IMR-90 (cell line): ENCODE measurements around the gene HIVEP3. TPM values are rescaled to one million over a fixed set of nuclear protein-coding genes. Genes with fewer than 3 reads are reported as not detected.

ENCODE experiments used
- ATAC-seq: fragments of 200-7000 bp; cut with Tn5 transposase; 2 replicates; pipeline ENCODE4 v1.9.1; 2020; ENCODE audit warnings: low read depth, mild to moderate bottlenecking, moderate library complexity
- BruUV-seq: library from RNA; stranded (reverse); fragments of 400-500 nt; replicated peaks from 2 replicates; lab custom pipeline; 2021; lab: Mats Ljungman, UMichigan
- CTCF ChIA-PET: fragments of 300-600 bp; formaldehyde crosslinking; extraction: SDS; loops from one replicate; lab custom pipeline; 2021; ENCODE audit warnings: antibody characterized with exemption; lab: Yijun Ruan, JAX
- POLR2A ChIA-PET: fragments of 300-600 bp; sonication (Branson Sonifier 250); formaldehyde crosslinking; loops from one replicate; lab custom pipeline; 2022; ENCODE audit warnings: antibody characterized with exemption; ENCODE audit not compliant: unreplicated experiment; lab: Charles Lee
- DNase-seq: peaks from one replicate; pipeline ENCODE4 v3.0.0; 2013
- H2AFZ ChIP-seq: replicated peaks from 2 replicates; pipeline ENCODE3; 2013; ENCODE audit warnings: low read length, mild to moderate bottlenecking; ENCODE audit not compliant: poor library complexity
- H2AK5ac ChIP-seq: 2 replicates; pipeline ENCODE4 v1.6.1; 2013; ENCODE audit warnings: low read depth, low read length, inconsistent platforms
- H2AK9ac ChIP-seq: replicated peaks from 2 replicates; pipeline ENCODE3; 2013; ENCODE audit warnings: mild to moderate bottlenecking, low read depth, low read length, moderate library complexity; ENCODE audit not compliant: poor library complexity
- H2BK120ac ChIP-seq: 2 replicates; pipeline ENCODE4 v1.6.1; 2013; ENCODE audit warnings: low read depth, low read length, inconsistent platforms
- H2BK15ac ChIP-seq: 3 replicates; pipeline ENCODE4 v1.6.1; 2013; ENCODE audit warnings: low read depth, low read length, inconsistent platforms
- H2BK20ac ChIP-seq: 2 replicates; pipeline ENCODE4 v1.6.1; 2013; ENCODE audit warnings: low read depth, mild to moderate bottlenecking, inconsistent platforms, low read length, moderate library complexity
- H2BK5ac ChIP-seq: 2 replicates; pipeline ENCODE4 v1.6.1; 2013; ENCODE audit warnings: mild to moderate bottlenecking, low read depth, low read length, inconsistent platforms; ENCODE audit not compliant: poor library complexity, severe bottlenecking
- H3K14ac ChIP-seq: replicated peaks from 2 replicates; pipeline ENCODE4 v1.6.1; 2013; ENCODE audit warnings: low read depth, low read length, inconsistent platforms
- H3K18ac ChIP-seq: 2 replicates; pipeline ENCODE4 v1.6.1; 2013; ENCODE audit warnings: low read depth, low read length, control low read depth
- H3K23ac ChIP-seq: 2 replicates; pipeline ENCODE4 v1.6.1; 2013; ENCODE audit warnings: low read depth, low read length, inconsistent platforms
- H3K27ac ChIP-seq: 2 replicates; pipeline ENCODE4 v1.5.1; 2013; ENCODE audit warnings: mild to moderate bottlenecking, control low read depth, low read length; ENCODE audit not compliant: insufficient read depth
- H3K27me3 ChIP-seq: 2 replicates; pipeline ENCODE4 v1.6.1; 2013; ENCODE audit warnings: low read length; ENCODE audit not compliant: control insufficient read depth, insufficient read depth
- H3K36me3 ChIP-seq: 2 replicates; pipeline ENCODE4 v1.6.1; 2013; ENCODE audit warnings: low read length, mixed read lengths; ENCODE audit not compliant: control insufficient read depth, insufficient read depth
- H3K4ac ChIP-seq: 2 replicates; pipeline ENCODE4 v1.6.1; 2013; ENCODE audit warnings: low read depth, low read length, inconsistent platforms
- H3K4me1 ChIP-seq: 2 replicates; pipeline ENCODE4 v1.6.1; 2013; ENCODE audit warnings: low read length, mixed read lengths; ENCODE audit not compliant: control insufficient read depth, insufficient read depth
- H3K4me2 ChIP-seq: 2 replicates; pipeline ENCODE4 v1.6.1; 2013; ENCODE audit warnings: low read depth, mild to moderate bottlenecking, control low read depth, low read length, moderate library complexity
- H3K4me3 ChIP-seq: 2 replicates; pipeline ENCODE4 v1.5.1; 2013; ENCODE audit warnings: low read depth, mild to moderate bottlenecking, control low read depth, low read length, moderate library complexity; ENCODE audit not compliant: insufficient read depth
- H3K56ac ChIP-seq: 2 replicates; pipeline ENCODE4 v1.6.1; 2013; ENCODE audit warnings: low read length, inconsistent platforms; ENCODE audit not compliant: insufficient read depth; ENCODE audit errors: extremely low read depth
- H3K79me1 ChIP-seq, 2 experiments: 2 replicates each; pipeline ENCODE4 v1.6.1; 2013; ENCODE audit warnings: low read length in 2 of 2, inconsistent platforms in 1 of 2, low read depth in 1 of 2
- H3K9ac ChIP-seq: 2 replicates; pipeline ENCODE4 v1.6.1; 2013; ENCODE audit warnings: low read depth, low read length, control low read depth
- H3K9me1 ChIP-seq: 2 replicates; pipeline ENCODE4 v1.6.1; 2013; ENCODE audit warnings: low read length, inconsistent platforms; ENCODE audit not compliant: insufficient read depth
- H3K9me3 ChIP-seq: 2 replicates; pipeline ENCODE4 v1.6.1; 2013; ENCODE audit warnings: low read length; ENCODE audit not compliant: control insufficient read depth, insufficient read depth
- H4K20me1 ChIP-seq: 2 replicates; pipeline ENCODE4 v1.6.1; 2013; ENCODE audit warnings: low read length, inconsistent platforms; ENCODE audit not compliant: insufficient read depth
- H4K5ac ChIP-seq: 2 replicates; pipeline ENCODE4 v1.6.1; 2013; ENCODE audit warnings: mild to moderate bottlenecking, low read depth, low read length, control low read depth
- H4K8ac ChIP-seq, 2 experiments: 2 replicates each; pipeline ENCODE4 v1.6.1; 2013; ENCODE audit warnings: low read depth in 2 of 2, low read length in 2 of 2, control low read depth in 1 of 2, inconsistent platforms in 1 of 2
- H4K91ac ChIP-seq: 2 replicates; pipeline ENCODE4 v1.6.1; 2013; ENCODE audit warnings: low read depth, low read length, inconsistent platforms; ENCODE audit not compliant: insufficient read depth
- BHLHE40 ChIP-seq: fragments of 150-350 bp; IDR thresholded peaks from 2 replicates; pipeline ENCODE4 v1.6.1; 2016; ENCODE audit warnings: mild to moderate bottlenecking, low read depth, low read length
- CTCF ChIP-seq: conservative IDR thresholded peaks from 2 replicates; pipeline ENCODE4 v1.5.1; 2012; ENCODE audit warnings: mild to moderate bottlenecking, low read depth, low read length, improper control_type of control experiment
- ELK1 ChIP-seq: fragments of 150-350 bp; IDR thresholded peaks from 2 replicates; pipeline ENCODE4 v1.6.1; 2016; ENCODE audit warnings: low read depth, mild to moderate bottlenecking, low read length, moderate library complexity, borderline replicate concordance
- FOS ChIP-seq: fragments of 150-350 bp; IDR thresholded peaks from 2 replicates; pipeline ENCODE4 v1.6.1; 2016; ENCODE audit warnings: low read depth, low read length
- MAFK ChIP-seq: IDR thresholded peaks from 2 replicates; pipeline ENCODE4 v1.6.1; 2012; ENCODE audit warnings: low read depth, low read length, improper control_type of control experiment
- MXI1 ChIP-seq: IDR thresholded peaks from 2 replicates; pipeline ENCODE4 v1.6.1; 2012; ENCODE audit warnings: low read depth, mild to moderate bottlenecking, low read length, moderate library complexity, borderline replicate concordance
- NFE2L2 ChIP-seq: fragments of 150-350 bp; IDR thresholded peaks from 2 replicates; pipeline ENCODE4 v1.6.1; 2016; ENCODE audit warnings: low read depth, mild to moderate bottlenecking, low read length
- POLR2A ChIP-seq: IDR thresholded peaks from 2 replicates; pipeline ENCODE4 v1.6.1; 2012; ENCODE audit warnings: mild to moderate bottlenecking, low read depth, low read length
- RAD21 ChIP-seq: IDR thresholded peaks from 2 replicates; pipeline ENCODE4 v1.6.1; 2012; ENCODE audit warnings: low read length, improper control_type of control experiment
- RCOR1 ChIP-seq: IDR thresholded peaks from 2 replicates; pipeline ENCODE4 v1.6.1; 2012; ENCODE audit warnings: mild to moderate bottlenecking, low read length, improper control_type of control experiment; ENCODE audit not compliant: insufficient replicate concordance
- RFX5 ChIP-seq: IDR thresholded peaks from 2 replicates; pipeline ENCODE4 v1.8.0; 2012; ENCODE audit warnings: low read depth, mild to moderate bottlenecking, low read length, moderate library complexity
- SMC3 ChIP-seq: fragments of 150-350 bp; IDR thresholded peaks from 2 replicates; pipeline ENCODE4 v1.6.1; 2016; ENCODE audit warnings: low read depth, mild to moderate bottlenecking, antibody characterized with exemption, low read length, moderate library complexity
- USF2 ChIP-seq: fragments of 150-350 bp; IDR thresholded peaks from 2 replicates; pipeline ENCODE4 v1.6.1; 2017; ENCODE audit warnings: mild to moderate bottlenecking, antibody characterized with exemption, low read length, low read depth
- WGBS, 2 experiments: methylation state at CpG; one replicate each; pipeline versions ENCODE4 v1.1.5 to v1.1.7; 2013; ENCODE audit warnings: missing lambda C conversion rate in 2 of 2; ENCODE audit not compliant: insufficient read length in 1 of 2; ENCODE audit errors: extremely low coverage in 2 of 2; 5-methylcytosine and 5-hydroxymethylcytosine counted together
- dilution Hi-C: fragments of 300-500 bp; cut with HindIII; formaldehyde crosslinking; loops from one replicate; pipeline ENCODE4 v1.14.3; 2018; ENCODE audit warnings: low sequenced_read_pairs; ENCODE audit not compliant: unreplicated experiment
- in situ Hi-C: fragments of 300-500 bp; cut with MboI; formaldehyde crosslinking; loops from 3 replicates; pipeline ENCODE4 v1.14.3; 2019; ENCODE audit warnings: low sequenced_read_pairs, inconsistent platforms, mixed read lengths
- intact Hi-C: fragments of 100-400 bp; cut with micrococcal nuclease; formaldehyde crosslinking; loops from 2 replicates; pipeline ENCODE4 v1.10.0; 2022
- polyA plus RNA-seq, 3 experiments: library from polyadenylated mRNA; depleted of rRNA; stranded (reverse); fragments of >200 nt; gene quantifications; 2 replicates each; pipeline ENCODE4 v1.2.3, GENCODE V29; 2012; ENCODE audit warnings: low replicate concordance in 1 of 3
- total RNA-seq: library from RNA; depleted of rRNA; stranded (reverse); fragments of >200 nt; gene quantifications from 2 replicates; pipeline ENCODE4 v1.2.3, GENCODE V29; 2012

Gene HIVEP3
- total and polyA plus RNA-seq, 2 of the 4 experiments (the other 2 are of a cell fraction), result 1.4 to 4.0 TPM

- Histone ChIP-seq H3K36me3 (no peaks in the 10 kb centered on the region), H3K9me1 (peaks cover 9% of the 10 kb centered on the region; the same call in 1 of the 2 replicates), H3K9me3 (no peaks in the 10 kb centered on the region), H3K4me2 (no peak overlapping the region), H2BK120ac (no peak overlapping the region), H3K23ac (no peak overlapping the region), H3K4me1 (peaks cover 7% of the 10 kb centered on the region), H3K9ac (no peak overlapping the region), H2AK9ac (no peak overlapping the region), H4K20me1 (no peaks in the 10 kb centered on the region), H3K4me3 (no peak overlapping the region), H4K5ac (no peak overlapping the region), H3K27me3 (no peaks in the 10 kb centered on the region), H2BK15ac (no peak overlapping the region), H2AFZ (no peak overlapping the region), H2BK5ac (no peak overlapping the region), H4K91ac (no peak overlapping the region), H2BK20ac (no peak overlapping the region), H3K14ac (no peak overlapping the region), H3K4ac (no peak overlapping the region), H3K79me1 (no peaks in the 10 kb centered on the region), H3K56ac (no peak overlapping the region), H4K8ac (no peak overlapping the region), H3K27ac (no peak overlapping the region), H2AK5ac (no peak overlapping the region), H3K18ac (no peak overlapping the region)
- WGBS, 2 experiments, result no CpG with 5 or more reads among the region's 1 CpG
- in situ Hi-C loops, result no loop called here
- dilution Hi-C loops, result no loop called here
- intact Hi-C loops, result no loop called here
- ChIA-PET POLR2A (no interaction called here), CTCF (no interaction called here)
- ATAC-seq, result no peak
- BruUV-seq, result no TSS peak
- TF ChIP-seq RFX5 (no peak), FOS (no peak), SMC3 (no peak), MAFK (no peak), POLR2A (no peak), CTCF (no peak), USF2 (no peak), NFE2L2 (no peak), RAD21 (no peak), MXI1 (no peak), RCOR1 (no peak), ELK1 (no peak), BHLHE40 (no peak)
- no peak for DNase-seq
These were observed 31.4 kb downstream of the HIVEP3 start for GRCh38 chr1:41887365-41887764.
